SK-N-SH treated with all-trans-retinoic acid at 6 μM for 48 hours (cell line): ENCODE measurements around the gene OPTN.

Experiments
- BACH2 ChIP-seq: fragments of 250-450 bp; sonication (Bioruptor Pico); IDR thresholded peaks from 2 replicates; pipeline ENCODE4 v1.9.0; 2021; ENCODE audit warnings: mild to moderate bottlenecking, borderline replicate concordance
- TCF4 ChIP-seq: fragments of 250-450 bp; sonication (Bioruptor Pico); IDR thresholded peaks from 2 replicates; pipeline ENCODE4 v1.8.0; 2021; ENCODE audit warnings: mild to moderate bottlenecking, moderate library complexity, borderline replicate concordance
- ZNF565 ChIP-seq: fragments of 450-650 bp; formaldehyde crosslinking; conservative IDR thresholded peaks from 2 replicates; pipeline ENCODE4 v1.5.0; 2020; ENCODE audit warnings: low read depth, mild to moderate bottlenecking, moderate library complexity

DNA sequence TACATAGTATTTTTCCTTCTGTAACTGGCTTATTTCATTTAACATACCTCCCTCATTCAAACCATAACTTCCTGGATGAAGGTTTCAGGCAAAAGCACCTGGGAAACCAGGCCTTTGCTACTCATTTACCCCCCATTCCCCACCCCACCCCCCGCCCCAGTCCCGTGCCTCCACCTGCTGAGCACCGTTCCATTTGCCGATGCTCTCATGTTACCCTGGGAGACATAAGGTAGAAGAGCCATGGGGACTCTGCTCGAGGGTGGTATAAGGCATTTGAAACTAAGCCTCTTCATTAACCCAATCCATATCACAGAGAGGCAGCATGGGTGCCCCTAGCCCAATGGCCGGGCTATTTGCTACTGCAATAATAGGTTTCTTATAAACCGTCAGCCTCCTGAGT lies 39.2 kb downstream of the OPTN start:
- TF ChIP-seq TCF4 (CRISPR knock-in tag): no peak
- TF ChIP-seq BACH2 (CRISPR knock-in tag): no peak
- TF ChIP-seq ZNF565 (CRISPR knock-in tag): no peak
